ENCODE results near the gene PLA2G4D. TPM values are rescaled to one million over a fixed set of nuclear protein-coding genes. Genes with fewer than 3 reads are reported as not detected.

Gene PLA2G4D
- total and polyA plus RNA-seq, 10 of the 15 experiments (the other 5 are each of a cell fraction or from before 2014, with no cell fraction given) = 0.03 TPM; not detected in 9

DNA sequence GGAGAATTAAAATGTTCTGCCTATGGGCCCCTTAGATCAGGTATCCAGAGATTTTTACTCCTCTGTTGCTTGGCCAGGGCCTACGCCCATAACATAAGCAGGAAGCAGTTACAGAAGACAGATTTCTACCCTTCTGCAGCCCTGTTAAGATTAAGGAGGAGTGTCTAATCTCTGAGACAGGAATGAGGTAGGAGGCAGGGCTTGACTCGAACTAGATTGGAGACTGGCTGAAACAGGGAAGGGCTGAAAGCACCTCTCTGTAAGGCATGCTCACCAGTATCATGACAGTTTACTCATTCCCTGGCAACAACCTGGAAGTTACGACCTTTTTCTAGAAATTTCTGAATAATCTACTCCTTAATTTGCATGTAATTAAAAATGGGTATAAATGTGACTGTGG lies 16.7 kb downstream of the PLA2G4D start:
- no peak overlapping the region for H3K4me2 ChIP-seq (ENCODE audit: control insufficient read depth, insufficient read depth)
- WGBS (ENCODE audit: insufficient coverage, insufficient replicate concordance, low lambda C conversion rate, missing lambda C conversion rate) = 22% methylated on average over 3 of the region's 3 CpGs
- H3K4me3 ChIP-seq = no peak overlapping the region
- H3K4me1 ChIP-seq (ENCODE audit: control insufficient read depth, insufficient read depth, low read length) = no peaks in the 10 kb centered on the region
- no peaks in the 10 kb centered on the region for H3K27me3 ChIP-seq (replicated peaks in 1 of 2; ENCODE audit: control insufficient read depth in 2 of 2, insufficient read depth in 2 of 2, low read length in 1 of 2)
- no peak for TF ChIP-seq TCF3 (IDR thresholded peaks at IDR 0.05; ENCODE audit: borderline replicate concordance, insufficient read depth, low read depth, low read length)
- no peak for TF ChIP-seq POLR2AphosphoS2 (IDR thresholded peaks at IDR 0.05; ENCODE audit: low read depth, low read length)
- no peak for TF ChIP-seq FOS (IDR thresholded peaks at IDR 0.05; ENCODE audit: borderline replicate concordance, extremely low read depth, insufficient read length)
- TF ChIP-seq PML (IDR thresholded peaks at IDR 0.05; ENCODE audit: low read length) = no peak
- TF ChIP-seq ZNF592 (IDR thresholded peaks at IDR 0.05) = no peak
- TF ChIP-seq REST (IDR thresholded peaks at IDR 0.05; ENCODE audit: low read depth, low read length) = no peak
- TF ChIP-seq LARP7 (IDR thresholded peaks at IDR 0.05) = no peak
- TF ChIP-seq, protein P1, sequence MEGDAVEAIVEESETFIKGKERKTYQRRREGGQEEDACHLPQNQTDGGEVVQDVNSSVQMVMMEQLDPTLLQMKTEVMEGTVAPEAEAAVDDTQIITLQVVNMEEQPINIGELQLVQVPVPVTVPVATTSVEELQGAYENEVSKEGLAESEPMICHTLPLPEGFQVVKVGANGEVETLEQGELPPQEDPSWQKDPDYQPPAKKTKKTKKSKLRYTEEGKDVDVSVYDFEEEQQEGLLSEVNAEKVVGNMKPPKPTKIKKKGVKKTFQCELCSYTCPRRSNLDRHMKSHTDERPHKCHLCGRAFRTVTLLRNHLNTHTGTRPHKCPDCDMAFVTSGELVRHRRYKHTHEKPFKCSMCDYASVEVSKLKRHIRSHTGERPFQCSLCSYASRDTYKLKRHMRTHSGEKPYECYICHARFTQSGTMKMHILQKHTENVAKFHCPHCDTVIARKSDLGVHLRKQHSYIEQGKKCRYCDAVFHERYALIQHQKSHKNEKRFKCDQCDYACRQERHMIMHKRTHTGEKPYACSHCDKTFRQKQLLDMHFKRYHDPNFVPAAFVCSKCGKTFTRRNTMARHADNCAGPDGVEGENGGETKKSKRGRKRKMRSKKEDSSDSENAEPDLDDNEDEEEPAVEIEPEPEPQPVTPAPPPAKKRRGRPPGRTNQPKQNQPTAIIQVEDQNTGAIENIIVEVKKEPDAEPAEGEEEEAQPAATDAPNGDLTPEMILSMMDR (IDR thresholded peaks at IDR 0.05 in 2 of 3, conservative IDR thresholded peaks at IDR 0.05 in 1 of 3; ENCODE audit: control insufficient read depth in 2 of 3, extremely low read depth in 1 of 3, insufficient read depth in 1 of 3, low read depth in 3 of 3, low read length in 3 of 3) = no peak
- TF ChIP-seq SMARCA5 (IDR thresholded peaks at IDR 0.05) = no peak
- no peak for TF ChIP-seq CHD1 (IDR thresholded peaks at IDR 0.05; ENCODE audit: low read depth, low read length)
- H3K9ac ChIP-seq (ENCODE audit: control insufficient read depth, insufficient read depth, low read length) = no peak overlapping the region
- DNase-seq (ENCODE audit: low read depth, low spot score) (no peak), FAIRE-seq (no peak), ATAC-seq (no peak)
- ChIA-PET POLR2A (no interaction called here), SMC1A (ENCODE audit: uncharacterized antibody, unreplicated experiment) (interaction anchor here (0.6 kb wide), 1 partner anchor 375 kb away, joined by 3 read pairs; no protein-coding TSS in a partner anchor), CTCF (interaction anchor here (1.6 to 4.8 kb wide), 2 partner anchors 61 to 88 kb away, joined by 10 to 21 read pairs; no protein-coding TSS in a partner anchor), RAD21 (ENCODE audit: unreplicated experiment) (interaction anchor here (1.5 kb wide), 1 partner anchor 57 kb away, joined by 4 read pairs; no protein-coding TSS in a partner anchor)
- H2AFZ ChIP-seq (ENCODE audit: control insufficient read depth, low read depth, low read length) = no peak overlapping the region
- BruUV-seq (replicated peaks) = no TSS peak
- intact Hi-C loops (cut with micrococcal nuclease; ENCODE audit: unreplicated experiment) (no loop called here), in situ Hi-C loops (cut with MboI) (no loop called here)
- no peaks in the 10 kb centered on the region for H3K9me3 ChIP-seq (replicated peaks; ENCODE audit: control insufficient read depth, insufficient read depth, low read length)
- H3K36me3 ChIP-seq (ENCODE audit: control insufficient read depth in 2 of 2, insufficient read depth in 2 of 2, low read length in 1 of 2) = no peaks in the 10 kb centered on the region
- no peak overlapping the region for H3K27ac ChIP-seq (ENCODE audit: control insufficient read depth, insufficient read depth)
- H4K20me1 ChIP-seq (ENCODE audit: control insufficient read depth, insufficient read depth) = no peaks in the 10 kb centered on the region
- H3K79me2 ChIP-seq (ENCODE audit: control insufficient read depth, insufficient read depth, low read length) = no peaks in the 10 kb centered on the region

All from GM12878 (cell line).